DMS114 treated with DMSO at 0.1 percent for 48 hours (cell line): Measurements from ENCODE around the gene SLC39A8.
"Not testable (repeated sequence)": the region's sequence is repeated elsewhere in the genome, so short reads cannot be mapped to it uniquely, and the experiment has no call there.

ENCODE experiments used
- DNase-seq: peaks from one replicate; lab custom pipeline; 2025; ENCODE audit not compliant: unreplicated experiment; lab: John Stamatoyannopoulos, UW

The SLC39A8 gene

DNA sequence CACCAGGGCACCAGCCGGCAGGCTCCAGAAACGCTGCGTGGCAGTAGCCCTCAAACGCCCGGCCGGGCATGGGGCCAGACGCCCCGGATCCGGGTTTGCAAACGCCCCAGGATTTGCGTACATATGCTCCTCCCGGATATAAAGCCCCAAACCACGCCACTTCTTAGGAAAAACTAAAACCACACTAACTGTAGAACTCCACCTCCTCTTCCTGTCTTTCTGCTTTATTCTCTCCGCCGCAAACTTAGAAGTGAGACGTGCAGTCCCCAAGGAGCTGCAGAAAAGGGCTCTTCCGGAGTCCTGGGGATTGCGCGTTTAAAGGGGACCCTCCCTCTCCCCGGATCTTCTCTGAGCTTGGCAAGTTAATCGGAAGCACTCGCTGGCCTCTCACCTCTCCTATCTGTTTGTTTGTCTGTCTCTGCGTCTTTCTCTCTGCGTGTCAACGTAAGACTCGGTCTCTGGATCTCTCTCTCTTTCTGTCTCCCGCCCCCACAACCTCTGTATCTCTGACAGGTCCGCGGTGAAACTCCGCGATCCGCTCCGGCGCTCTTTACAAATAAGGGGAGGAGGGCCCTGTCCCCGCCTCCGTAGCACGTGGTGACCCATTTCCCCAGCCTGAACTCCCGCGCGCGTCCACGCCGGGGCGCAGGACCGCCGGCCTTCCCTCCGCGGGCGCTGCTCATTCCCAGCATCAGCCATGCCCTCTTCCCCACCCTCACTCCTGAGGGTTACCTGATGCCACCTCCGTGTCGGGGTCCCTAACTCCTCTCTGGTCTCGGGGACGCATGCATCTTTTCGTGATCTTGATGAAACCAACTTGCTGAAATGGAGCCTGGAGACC, at the start of gene SLC39A8:
Gene SLC39A8 (minus strand): TSS at position 529 of the 841 bp plus-strand sequence. CDS start 820 bp downstream, outside the sequence.
- DNase-seq: peak; percentile 25

DNA sequence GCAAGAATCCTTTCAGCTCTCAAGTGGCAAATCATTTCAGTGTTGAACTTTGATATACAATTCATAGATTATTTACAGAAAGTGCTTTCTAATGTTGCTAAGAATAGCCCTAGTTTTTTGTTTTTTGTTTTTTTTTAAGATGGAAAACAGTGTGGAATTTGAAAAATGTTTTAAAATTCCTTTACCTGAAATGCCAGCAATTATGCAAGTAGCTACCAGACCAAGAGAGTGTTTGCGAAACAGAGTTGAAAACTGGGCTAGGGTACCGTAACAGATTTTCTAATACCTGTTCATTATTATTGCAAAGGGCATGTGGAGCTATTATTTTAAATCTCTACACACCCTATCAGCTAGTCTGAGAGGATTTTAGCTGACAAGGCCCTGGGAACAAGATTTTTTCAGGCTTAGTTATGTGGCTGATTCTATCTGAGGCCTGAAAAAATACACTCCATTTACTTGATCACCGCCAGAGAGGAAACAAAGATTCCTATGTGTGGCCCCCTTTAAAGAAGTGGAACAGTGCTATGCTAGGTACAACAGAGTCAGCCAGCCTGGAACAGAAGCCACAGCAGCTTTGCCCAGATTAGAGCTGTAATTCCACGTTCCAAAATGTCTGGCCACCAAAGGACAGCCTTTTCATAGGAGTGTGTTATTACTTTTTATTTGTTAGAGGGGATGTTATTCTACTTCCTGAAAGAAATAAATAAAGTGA, 46.9 kb upstream of the SLC39A8 start:
- DNase-seq: no peak

DNA sequence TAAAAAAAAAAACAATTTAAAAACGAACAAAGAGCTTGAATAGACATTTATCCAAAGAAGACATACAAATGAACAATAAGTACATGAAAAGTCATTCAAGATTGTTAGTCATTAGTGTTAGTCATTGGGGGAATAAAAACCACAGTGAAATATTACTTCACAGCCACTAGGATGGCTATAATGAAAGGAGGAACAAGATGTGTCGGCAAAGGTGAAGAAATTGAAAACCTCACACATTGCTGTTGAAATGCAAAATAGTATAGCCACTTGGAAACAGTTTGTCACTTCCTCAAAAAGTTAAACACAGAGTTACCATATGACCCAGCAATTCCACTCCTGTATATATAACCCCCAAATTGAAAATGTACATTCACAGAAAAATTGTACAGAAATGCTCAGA, 45.2 kb upstream of the SLC39A8 start:
- no peak for DNase-seq

DNA sequence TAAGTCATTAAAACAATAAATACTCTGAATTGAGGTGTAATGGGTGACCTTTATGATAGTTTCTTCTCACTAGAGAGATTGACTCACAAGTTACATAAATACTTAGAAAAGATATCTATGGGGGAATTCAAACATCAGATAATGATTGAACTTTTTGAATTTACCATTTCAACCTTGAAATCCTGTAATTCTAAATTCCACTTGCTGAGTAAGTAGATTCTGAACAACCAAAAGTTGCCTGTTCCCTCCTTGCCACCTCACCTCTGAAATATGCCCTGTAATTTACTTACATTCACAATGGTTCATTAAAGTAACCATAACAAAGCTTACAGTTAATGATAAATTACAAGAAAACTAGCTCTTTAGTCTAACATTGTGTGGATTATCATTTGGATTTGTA, 43.3 kb upstream of the SLC39A8 start:
- DNase-seq: no peak

DNA sequence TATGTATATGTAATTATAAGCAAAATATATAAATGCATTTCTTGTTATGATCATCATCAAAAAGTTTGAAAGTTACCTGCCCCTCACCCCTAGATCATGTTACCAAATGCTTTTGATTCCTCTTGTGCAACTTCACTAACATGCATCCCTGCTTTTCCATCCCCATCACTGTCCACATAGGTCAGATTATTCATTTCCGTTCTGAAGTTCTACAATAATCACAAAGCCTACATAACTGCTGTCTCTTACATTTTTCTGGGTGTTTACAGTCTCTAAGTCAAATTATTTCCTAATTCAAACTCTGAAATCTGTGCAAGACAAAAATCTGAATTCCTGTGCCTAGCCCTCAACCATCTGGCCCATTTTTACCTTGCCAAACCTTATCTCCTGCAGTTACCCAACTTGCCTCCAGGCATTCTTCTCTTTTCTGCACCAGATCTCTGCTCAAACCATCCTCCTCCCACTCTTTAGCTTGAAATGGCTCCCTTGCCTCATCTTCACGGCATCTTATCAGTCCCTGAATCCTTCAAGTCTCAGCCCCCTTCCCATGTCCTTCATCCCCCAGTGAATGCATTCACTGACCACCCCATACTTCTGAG, 42.4 kb upstream of the SLC39A8 start:
- DNase-seq: no peak

DNA sequence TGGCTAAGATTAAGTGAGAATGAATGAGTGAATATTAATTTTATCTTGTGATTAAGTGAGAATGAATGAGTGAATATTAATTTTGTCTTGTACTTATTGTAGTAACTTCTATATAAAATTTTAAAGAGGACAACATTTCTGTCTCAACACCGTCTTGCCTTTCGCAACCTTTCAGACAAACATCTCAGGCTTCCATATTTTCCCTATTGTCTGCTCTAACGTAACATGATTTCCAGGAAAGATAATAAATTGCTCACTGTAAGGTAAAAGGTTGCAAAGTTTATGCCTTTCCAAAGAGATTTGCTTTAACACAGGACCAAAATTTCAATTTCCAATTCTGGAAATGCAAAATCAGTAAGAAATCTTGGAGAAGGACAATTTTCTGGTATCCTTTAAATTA, 41.7 kb upstream of the SLC39A8 start:
- DNase-seq: no peak

DNA sequence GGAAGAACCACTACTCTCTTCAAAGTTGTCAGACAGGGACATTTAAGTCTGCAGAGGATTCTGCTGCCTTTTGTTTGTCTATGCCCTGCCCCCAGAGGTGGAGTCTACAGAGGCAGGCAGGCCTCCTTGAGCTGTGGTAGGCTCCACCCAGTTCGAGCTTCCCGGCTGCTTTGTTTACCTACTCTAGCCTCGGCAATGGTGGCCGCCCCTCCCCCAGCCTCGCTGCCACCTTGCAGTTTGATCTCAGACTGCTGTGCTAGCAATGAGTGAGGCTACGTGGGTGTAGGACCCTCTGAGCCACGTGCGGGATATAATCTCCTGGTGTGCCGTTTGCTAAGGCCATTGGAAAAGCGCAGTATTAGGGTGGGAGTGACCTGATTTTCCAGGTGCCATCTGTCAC, 35.0 kb upstream of the SLC39A8 start:
- not testable (repeated sequence) for DNase-seq

DNA sequence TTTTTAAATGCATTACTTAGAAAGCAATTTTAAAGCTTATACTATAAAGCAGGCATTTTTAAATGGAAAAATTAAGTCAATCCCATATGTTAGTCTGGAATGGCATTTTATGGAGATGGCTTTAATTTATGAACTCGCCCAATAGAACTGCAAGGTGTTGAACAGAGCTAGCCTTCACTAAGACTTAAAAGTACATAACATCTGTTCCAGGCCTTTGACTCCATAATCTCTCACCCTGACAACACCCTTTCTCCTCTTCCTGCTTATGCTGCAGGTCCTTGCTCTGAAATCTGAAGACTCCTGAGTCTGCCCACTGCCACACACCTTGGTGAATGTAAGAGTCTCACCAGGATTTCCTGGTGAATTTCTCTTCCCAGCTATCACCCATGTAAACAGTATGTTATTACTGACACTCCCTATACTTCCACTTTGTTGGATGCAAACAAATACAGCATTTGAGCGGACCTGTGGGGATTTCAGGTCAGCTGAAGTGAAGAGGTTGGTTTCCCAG, 17.7 kb upstream of the SLC39A8 start:
- no peak for DNase-seq

DNA sequence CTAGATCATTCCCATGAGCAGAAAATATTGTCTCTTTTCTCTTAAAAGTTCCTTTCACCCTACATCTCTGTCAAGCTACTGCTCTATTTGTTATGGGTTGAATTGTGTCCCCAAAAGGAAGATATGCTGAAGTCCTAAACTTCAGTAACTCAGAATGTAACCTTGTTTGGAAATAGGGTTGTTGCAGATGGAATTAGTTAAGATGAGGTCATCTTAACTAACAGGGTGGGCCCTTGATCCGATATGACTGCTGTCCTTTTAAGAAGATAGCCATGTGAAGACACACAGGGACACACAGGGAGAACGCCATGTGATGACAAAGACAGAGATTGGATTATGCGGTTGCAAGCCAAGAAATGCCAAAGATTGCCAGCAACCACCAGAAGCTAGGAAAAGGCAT, 12.8 kb upstream of the SLC39A8 start:
- no peak for DNase-seq

DNA sequence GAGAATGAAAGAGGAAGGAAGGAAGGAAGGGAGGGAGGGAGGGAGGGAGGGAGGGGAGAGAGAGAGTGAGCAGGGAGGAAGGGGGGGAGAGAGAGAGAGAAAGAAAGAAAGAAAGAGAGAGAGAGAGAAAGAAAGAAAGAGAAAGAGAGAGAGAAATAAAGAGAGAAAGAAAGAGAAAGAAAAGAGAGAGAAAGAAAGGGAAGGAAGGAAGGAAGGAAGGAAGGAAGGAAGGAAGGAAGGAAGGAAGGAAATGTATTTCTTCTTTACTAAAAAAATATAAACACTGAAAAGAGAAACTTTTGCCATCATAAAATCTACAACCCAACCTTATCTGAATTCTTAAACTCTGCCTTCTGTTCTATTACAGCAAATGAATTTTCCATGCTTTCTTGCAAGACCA, 12.4 kb upstream of the SLC39A8 start:
- not testable (repeated sequence) for DNase-seq

DNA sequence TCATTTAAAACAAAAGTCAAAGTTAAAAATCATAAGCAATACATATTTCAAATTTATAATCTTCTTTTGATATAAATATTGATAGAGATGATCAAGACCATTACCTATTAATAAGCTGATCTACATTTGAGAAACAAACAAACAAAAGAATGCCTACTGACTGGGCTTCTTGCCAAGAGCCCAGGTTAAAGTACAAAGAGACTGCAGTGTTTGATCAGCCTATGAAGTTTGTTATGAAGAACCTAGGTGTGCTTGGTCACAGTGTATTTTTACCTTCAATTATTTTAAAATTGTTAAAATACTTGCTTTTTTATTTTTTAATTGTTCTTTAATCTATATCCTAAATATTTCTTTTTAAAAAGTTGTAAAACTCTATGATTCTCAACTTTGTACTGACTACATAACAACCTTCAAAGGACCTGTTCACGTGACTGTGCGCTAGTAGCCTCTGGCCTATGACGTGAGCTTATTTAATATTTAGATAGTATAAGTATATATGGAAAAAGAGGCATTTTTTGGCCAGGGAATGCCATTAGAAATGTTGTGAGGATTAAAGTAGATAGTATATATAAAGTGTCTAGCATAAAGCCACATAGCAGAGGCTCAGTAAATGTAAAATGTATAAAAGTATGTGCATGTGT, 11.4 kb upstream of the SLC39A8 start:
- DNase-seq: no peak

DNA sequence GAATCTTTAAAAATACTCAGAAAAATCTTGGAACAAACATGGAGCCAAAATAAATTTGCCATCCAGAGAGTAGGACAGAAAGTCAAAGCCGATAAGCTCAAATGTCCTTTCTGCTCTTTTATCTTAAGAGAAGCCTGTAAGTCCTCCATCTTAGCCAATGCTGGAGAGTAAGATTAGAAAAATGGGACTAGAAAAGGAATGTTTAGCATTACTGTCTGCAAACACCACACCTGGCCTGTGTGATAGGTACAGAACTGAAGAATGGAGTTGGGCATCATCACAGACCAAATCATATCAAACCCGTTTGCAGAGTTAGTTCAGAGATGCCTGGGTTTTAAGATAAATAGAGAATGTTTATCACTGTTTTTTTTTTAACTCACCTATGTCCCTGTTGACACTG, 10.5 kb upstream of the SLC39A8 start:
- no peak for DNase-seq

DNA sequence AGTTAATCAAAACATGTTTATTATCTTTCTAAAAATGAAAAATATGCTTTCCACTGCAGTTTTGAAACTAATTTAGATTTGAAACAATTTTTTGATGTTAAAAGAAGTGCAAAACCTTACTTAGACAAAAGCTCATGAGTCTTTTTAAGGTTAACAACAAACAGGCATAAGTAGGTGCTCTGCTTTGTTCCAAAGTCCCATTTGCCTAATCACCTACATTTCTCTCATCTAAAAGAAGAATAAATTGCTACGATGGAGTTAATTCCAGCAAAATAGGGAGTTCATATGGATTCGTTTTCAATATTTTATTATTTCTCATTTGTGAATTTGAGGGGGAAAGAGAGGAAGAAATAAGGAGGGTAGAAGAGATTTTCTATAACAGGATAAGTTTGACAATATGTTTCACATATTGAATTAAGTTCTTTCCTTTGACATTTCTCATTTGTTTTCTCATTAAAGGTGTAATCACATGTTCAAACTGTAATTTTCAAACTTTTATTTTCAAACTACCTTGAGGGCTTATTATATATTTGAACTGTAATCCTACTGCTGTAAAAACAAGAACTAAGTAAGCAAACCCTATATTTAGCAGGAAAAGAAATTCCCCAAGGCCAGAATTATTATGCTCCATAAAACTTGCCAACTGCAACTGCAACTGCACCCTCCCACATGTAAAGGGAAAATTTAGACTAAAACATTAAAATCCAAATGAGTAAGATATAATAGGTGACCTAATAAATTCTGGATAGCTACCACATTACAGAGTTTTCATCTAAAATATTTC, 9.6 kb upstream of the SLC39A8 start:
- no peak for DNase-seq

DNA sequence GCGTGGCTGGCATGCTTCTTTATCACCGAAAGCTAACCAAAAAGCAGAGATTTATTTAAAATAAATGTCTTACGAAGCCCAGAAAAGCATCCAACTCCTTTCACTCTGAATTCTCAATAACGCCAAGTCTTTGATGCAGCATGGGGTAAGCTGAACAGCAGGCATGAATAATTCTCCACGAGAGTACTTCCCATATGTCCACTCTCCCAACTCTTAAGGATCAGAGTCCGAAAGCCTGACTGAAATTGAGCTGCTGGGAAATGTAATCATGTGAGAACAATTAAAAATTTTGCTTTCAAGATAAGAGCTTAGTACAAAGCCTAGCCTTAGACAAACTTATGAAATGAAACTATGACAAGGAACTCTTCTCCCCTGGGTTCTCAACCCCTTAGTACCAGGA, 7.5 kb upstream of the SLC39A8 start:
- no peak for DNase-seq

DNA sequence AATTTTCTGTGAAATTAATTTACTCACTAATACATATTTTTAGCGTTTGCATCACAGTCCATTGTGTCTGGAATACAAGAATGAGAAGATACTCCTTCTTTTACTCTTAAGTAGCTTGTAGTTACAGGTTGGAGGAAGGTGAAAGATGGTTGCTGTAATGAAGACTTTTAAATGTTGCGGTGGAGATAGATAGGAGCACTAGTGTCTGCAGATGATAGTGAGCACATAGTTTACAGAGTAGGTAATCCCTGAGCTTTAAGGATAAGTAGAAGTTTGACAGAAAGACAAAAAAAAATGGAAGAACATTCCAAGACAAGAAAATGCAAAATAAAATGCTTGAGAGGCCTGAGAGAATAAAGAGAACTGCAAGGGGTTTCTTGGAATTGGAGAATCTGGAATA, 5.4 kb upstream of the SLC39A8 start:
- DNase-seq: no peak

DNA sequence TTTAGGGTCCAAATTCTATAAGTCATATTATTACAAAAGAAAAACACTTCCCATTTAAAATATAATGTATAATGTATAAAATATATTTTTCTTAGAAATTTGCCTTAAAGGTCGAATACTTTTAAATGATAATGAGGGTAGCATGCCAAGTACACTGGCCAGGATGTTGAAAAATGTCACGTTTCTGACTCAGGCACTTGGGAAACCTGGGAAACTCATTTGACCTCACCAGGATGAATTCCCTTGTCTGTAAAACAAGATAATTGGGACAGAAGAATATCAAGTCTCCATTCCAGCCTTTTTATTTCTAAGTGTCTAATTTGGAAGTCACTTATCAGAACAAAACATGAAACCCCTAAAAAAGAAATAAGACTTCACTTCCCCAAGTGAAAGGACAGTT, 3.4 kb upstream of the SLC39A8 start:
- DNase-seq: no peak

DNA sequence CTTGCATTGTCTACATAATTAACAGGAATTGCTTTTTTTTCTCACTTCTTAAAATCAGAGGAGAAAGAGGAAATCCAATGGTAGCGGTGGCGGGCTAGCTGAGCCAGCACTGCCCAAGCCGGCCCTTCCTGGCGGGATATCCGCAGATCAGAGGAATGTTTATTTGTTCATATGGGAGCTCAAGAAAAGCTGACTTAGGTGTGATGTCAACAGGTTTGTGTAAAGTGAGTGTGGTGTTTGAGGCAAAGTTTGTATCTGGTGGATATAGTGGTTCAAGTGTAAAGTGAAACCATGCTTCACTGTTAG, 466 bp upstream of the SLC39A8 start:
- no peak for DNase-seq

DNA sequence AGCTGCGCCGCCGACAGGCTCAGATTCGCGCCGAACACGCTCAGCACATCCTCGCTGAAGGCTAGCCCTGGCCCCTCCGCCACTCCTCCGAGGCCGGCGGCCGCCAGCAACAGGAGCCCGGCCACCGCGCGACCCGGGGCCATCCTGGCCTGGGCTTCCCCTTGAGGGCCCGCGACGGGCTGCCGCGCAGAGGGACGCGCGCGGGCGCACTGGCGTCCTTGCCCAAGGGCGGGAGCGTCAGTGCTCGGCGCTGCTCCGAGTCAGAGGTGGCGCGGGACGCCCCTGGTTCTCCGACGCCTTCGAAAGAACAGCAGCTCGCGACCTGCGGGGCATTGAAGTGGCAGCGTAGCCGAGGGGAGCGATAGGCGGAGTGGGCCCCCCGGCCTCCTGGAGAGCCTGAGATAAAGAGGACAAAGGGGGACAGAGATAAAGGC, 745 bp downstream of the SLC39A8 start:
- DNase-seq: no peak

DNA sequence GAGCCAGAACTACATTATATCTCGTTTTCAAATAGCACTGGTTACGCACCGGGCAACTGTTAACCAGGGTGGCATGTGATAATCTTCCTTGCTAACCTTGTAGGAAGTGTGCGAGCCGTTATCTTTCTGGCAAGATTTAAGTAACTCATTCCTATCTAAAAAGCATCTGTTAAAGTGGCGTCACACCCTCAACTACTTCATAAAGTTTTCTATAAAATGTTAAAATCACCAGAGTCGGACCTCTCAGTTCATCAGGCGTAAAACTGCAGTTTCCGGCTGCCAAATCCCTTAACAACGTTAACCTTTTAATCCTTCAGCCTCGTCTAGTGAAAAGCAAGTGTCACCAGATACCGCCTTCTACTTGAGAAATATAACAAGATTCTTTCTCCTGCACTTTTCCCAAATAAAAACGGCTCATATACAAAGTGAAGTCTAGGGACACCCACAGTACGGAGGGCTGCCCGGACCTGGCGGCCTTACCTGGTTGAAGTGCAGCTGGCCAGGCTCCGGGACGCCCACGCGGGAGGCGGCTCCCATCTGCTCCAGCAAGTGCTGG, 1.2 kb downstream of the SLC39A8 start:
- DNase-seq: no peak

DNA sequence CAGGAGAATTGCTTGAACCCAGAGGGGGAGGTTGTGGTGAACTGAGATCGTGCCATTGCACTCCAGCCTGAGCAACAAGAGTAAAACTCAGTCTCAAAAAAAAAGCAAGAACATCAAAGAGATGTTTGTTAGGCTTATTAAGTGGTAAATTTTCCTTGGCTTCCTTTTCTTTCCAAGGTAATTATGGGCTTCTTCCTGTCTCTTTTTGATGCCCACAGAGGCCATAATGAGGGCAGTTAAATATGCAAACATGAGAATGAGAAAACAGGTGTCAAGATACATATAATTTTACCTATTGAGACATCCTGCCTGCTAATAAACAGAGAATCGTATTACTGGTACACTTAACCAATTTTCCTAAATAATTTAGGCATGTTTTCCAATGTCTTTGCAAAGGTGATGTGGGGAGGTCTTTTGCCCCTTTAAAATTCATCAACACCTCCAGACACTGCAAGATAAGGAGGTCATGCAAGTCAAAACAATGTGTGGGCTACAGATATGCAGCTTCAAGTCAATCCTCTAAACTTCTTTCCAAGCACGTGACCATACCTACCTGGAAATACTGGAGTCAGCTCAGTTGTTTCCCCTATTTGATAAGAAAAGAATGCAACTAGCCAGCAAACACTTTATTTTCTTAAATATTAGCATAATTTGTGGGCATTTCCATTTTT, 2.7 kb downstream of the SLC39A8 start:
- DNase-seq: no peak
